Activated CD8-positive, alpha-beta T cell treated with anti-CD3 and anti-CD28 coated beads, Interleukin-2, amount 10 ng/mL, durations not matched to agents 7 days and 5 days (primary cell): ENCODE results near the gene LUZP1. TPM values are rescaled to one million over a fixed set of nuclear protein-coding genes. Genes with fewer than 3 reads are reported as not detected.

Experiments
- ATAC-seq: fragments of 150-1000 bp; cut with Tn5 transposase; one replicate; pipeline ENCODE4 v1.10.0; 2021; ENCODE audit warnings: moderate library complexity
- CTCF ChIA-PET: fragments of 350-600 bp; sonication (Branson Sonifier 250); formaldehyde crosslinking; loops from one replicate; lab custom pipeline; 2021; ENCODE audit warnings: antibody characterized with exemption; lab: Charles Lee
- POLR2A ChIA-PET: fragments of 350-600 bp; sonication (Branson Sonifier 250); formaldehyde crosslinking; loops from one replicate; lab custom pipeline; 2021; ENCODE audit warnings: antibody characterized with exemption; lab: Charles Lee
- DNase-seq: peaks from one replicate; pipeline ENCODE4 v3.0.0-alpha.2; 2020
- H3K27ac Mint-ChIP-seq: one replicate; pipeline ENCODE4 v1.8.0; 2021; ENCODE audit warnings: mild to moderate bottlenecking, mixed read lengths
- H3K27me3 Mint-ChIP-seq: one replicate; pipeline ENCODE4 v1.8.0; 2021; ENCODE audit warnings: low read depth, mixed read lengths
- H3K36me3 Mint-ChIP-seq: one replicate; pipeline ENCODE4 v1.8.0; 2021; ENCODE audit warnings: low read depth, mixed read lengths
- H3K4me1 Mint-ChIP-seq: one replicate; pipeline ENCODE4 v1.8.0; 2021; ENCODE audit warnings: low read depth, mixed read lengths
- H3K4me3 Mint-ChIP-seq: one replicate; pipeline ENCODE4 v1.8.0; 2021; ENCODE audit warnings: mild to moderate bottlenecking, mixed read lengths
- H3K9me3 Mint-ChIP-seq: one replicate; pipeline ENCODE4 v1.8.0; 2022; ENCODE audit warnings: mixed read lengths; ENCODE audit not compliant: insufficient read depth
- total RNA-seq, 2 experiments: library from RNA; stranded (reverse); gene quantifications; one replicate each; pipeline ENCODE4 v1.2.3, GENCODE V29; 2021

LUZP1 gene
- total RNA-seq, 2 experiments from 2014 or later, result 15.2 to 16.0 TPM

DNA sequence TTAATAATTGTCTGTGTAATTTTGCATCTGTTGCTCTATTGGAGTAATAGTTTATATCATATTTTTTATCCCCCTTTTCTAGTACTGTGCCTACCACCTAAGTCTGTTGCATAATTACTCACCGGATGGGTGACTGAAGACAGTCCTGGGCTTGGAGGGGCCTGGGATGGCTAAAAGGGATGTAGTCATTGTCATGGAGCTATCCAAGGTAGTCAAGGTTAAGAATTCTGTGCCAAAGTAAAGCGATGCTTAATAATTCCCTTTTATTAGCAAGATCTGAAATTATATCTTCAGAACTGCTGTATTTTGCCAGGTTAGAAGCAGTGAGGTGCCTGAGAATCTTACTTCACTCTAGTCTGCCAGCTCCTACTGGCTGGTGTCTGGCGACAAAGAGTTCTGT is 87.8 kb downstream of the LUZP1 start:
- Mint-ChIP-seq H3K4me3 (no peak overlapping the region), H3K4me1 (no peaks in the 10 kb centered on the region), H3K9me3 (no peaks in the 10 kb centered on the region), H3K27me3 (no peaks in the 10 kb centered on the region), H3K36me3 (peaks cover 66% of the 10 kb centered on the region), H3K27ac (no peak overlapping the region)
- ChIA-PET CTCF (interaction anchor here (0.9 to 3.7 kb wide), 5 partner anchors 14 to 119 kb away, joined by 3 to 17 read pairs (median 5); no protein-coding TSS in a partner anchor), POLR2A (no interaction called here)
- ATAC-seq (no peak), DNase-seq (no peak)

DNA sequence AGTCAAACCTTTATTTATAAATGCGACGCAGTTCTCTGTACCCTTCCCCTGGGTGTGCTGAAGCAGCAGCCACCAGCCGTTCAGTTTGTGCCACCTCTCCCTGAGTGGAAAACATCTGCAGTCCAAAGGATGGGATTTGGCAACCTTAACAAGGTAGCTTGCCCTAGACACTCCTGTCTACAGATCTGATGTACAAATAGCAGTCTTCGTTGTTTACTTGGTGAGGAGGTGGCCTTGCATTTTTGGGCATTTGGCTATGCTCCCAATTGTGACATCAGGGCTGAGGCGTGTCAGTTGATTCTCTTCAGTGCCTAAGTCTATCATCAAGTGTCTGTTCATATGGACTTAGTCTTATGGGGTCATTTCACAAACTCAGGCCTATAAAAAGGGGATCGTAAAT is 89.6 kb downstream of the LUZP1 start:
- Mint-ChIP-seq H3K27me3 (no peaks in the 10 kb centered on the region), H3K4me3 (no peak overlapping the region), H3K9me3 (no peaks in the 10 kb centered on the region), H3K4me1 (no peaks in the 10 kb centered on the region), H3K27ac (no peak overlapping the region), H3K36me3 (peaks cover 53% of the 10 kb centered on the region)
- CTCF ChIA-PET, result interaction anchor here (3.7 kb wide), 1 partner anchor 105 kb away, joined by 17 read pairs; no protein-coding TSS in a partner anchor
- no peak for ATAC-seq
- POLR2A ChIA-PET, result no interaction called here
- DNase-seq, result no peak

- H3K36me3 Mint-ChIP-seq, result peaks cover 50% of the 10 kb centered on the region
- ATAC-seq (no peak), DNase-seq (no peak)
- no peaks in the 10 kb centered on the region for H3K27me3 Mint-ChIP-seq
- no peak overlapping the region for H3K4me3 Mint-ChIP-seq
- no peaks in the 10 kb centered on the region for H3K9me3 Mint-ChIP-seq
- H3K27ac Mint-ChIP-seq, result no peak overlapping the region
- peaks cover 4% of the 10 kb centered on the region for H3K4me1 Mint-ChIP-seq
- ChIA-PET CTCF (interaction anchor here (0.6 to 1.0 kb wide), 2 partner anchors 22 to 25 kb away, joined by 3 to 5 read pairs; no protein-coding TSS in a partner anchor), POLR2A (no interaction called here)
These were observed 94.6 kb downstream of the LUZP1 start for GRCh38 chr1:23074012-23074411.

GRCh38 chr1:23069675-23070074 is 99.0 kb downstream of the LUZP1 start:
- no peaks in the 10 kb centered on the region for H3K27me3 Mint-ChIP-seq
- H3K9me3 Mint-ChIP-seq, result no peaks in the 10 kb centered on the region
- DNase-seq (no peak), ATAC-seq (no peak)
- H3K4me1 Mint-ChIP-seq, result peaks cover 4% of the 10 kb centered on the region
- ChIA-PET CTCF (interaction anchor here (1.0 to 1.2 kb wide), 2 partner anchors 22 to 115 kb away, joined by 4 read pairs; no protein-coding TSS in a partner anchor), POLR2A (no interaction called here)
- no peak overlapping the region for H3K4me3 Mint-ChIP-seq
- H3K36me3 Mint-ChIP-seq, result peaks cover 59% of the 10 kb centered on the region
- H3K27ac Mint-ChIP-seq, result no peak overlapping the region

DNA sequence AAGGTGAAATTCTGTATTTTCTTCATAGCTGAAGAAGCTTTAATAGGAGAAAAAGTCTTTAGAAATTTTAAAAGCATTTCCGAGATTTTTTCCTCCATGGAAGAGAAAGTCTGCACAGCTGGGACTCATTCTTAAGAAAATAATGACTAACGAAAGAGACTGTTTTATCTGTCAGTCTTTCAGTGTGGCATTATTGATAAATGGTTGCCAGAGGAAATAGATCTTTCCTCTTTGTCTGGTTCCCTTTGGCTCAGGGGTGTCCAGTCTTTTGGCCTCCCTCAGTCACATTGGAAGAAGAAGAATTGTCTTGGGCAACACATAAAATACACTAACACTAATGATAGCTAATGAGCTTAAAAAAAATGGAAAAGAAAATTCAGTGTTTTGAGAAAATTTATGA is 99.5 kb downstream of the LUZP1 start:
- ATAC-seq, result no peak
- Mint-ChIP-seq H3K27me3 (no peaks in the 10 kb centered on the region), H3K4me3 (no peak overlapping the region), H3K9me3 (no peaks in the 10 kb centered on the region), H3K27ac (no peak overlapping the region), H3K36me3 (peaks cover 63% of the 10 kb centered on the region), H3K4me1 (peaks cover 4% of the 10 kb centered on the region)
- ChIA-PET CTCF (interaction anchor here (1.0 to 1.2 kb wide), 2 partner anchors 22 to 115 kb away, joined by 4 read pairs; no protein-coding TSS in a partner anchor), POLR2A (no interaction called here)
- DNase-seq, result no peak

DNA sequence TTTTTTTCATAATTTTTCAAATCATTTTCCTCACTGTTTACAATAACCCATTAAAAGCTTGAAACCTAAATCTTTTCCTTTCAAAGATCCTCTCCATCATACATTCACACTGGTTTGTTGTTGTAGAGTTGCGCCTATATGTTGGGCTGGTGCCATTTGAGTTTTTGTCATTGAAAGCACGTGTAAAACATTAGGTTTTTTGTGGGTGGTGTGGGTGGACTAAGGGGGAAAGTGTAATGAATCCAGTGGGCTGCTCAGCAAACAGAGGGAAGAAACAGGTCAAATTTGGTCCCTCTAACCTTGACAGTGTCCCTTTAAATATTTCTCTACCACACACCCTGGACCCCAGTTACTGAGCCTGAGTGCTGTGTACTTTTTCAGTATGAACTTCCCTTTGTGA is 102.6 kb downstream of the LUZP1 start:
- H3K27ac Mint-ChIP-seq, result no peak overlapping the region

DNA sequence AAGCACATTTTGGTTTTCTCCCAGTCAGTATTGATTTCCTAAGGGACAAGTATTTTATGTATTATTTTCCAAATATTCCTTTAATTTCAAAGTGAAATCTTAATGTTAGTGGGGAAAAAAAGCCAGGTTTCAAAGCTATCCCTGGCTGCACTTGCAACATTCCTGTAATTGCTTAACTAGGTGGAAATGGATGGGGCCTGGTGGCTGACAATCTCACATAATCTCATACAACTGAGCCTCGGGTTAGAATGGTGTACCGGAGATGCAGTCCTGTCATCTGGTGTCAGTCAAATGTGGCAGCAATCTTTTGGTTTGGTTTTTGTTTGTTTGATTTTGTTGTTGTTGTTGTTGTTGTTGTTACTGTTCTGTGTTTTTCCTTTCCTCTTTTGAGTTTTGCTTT is 103.3 kb downstream of the LUZP1 start:
- ATAC-seq (no peak), DNase-seq (no peak)
- Mint-ChIP-seq H3K36me3 (peaks cover 53% of the 10 kb centered on the region), H3K4me1 (no peaks in the 10 kb centered on the region), H3K9me3 (no peaks in the 10 kb centered on the region), H3K4me3 (no peak overlapping the region), H3K27me3 (no peaks in the 10 kb centered on the region), H3K27ac (no peak overlapping the region)
- POLR2A ChIA-PET, result no interaction called here
- CTCF ChIA-PET, result interaction anchor here (0.6 kb wide), 1 partner anchor 112 kb away, joined by 3 read pairs; no protein-coding TSS in a partner anchor

More for the DNA sequence above, 102.6 kb downstream of the LUZP1 start:
- ATAC-seq, result no peak
- Mint-ChIP-seq H3K9me3 (no peaks in the 10 kb centered on the region), H3K4me3 (no peak overlapping the region), H3K36me3 (peaks cover 52% of the 10 kb centered on the region), H3K27me3 (no peaks in the 10 kb centered on the region), H3K4me1 (no peaks in the 10 kb centered on the region)
- DNase-seq, result no peak
- ChIA-PET CTCF (interaction anchor here (1.6 kb wide), 1 partner anchor 15 kb away, joined by 4 read pairs; no protein-coding TSS in a partner anchor), POLR2A (no interaction called here)

- H3K9me3 Mint-ChIP-seq, result no peaks in the 10 kb centered on the region
- H3K27me3 Mint-ChIP-seq, result no peaks in the 10 kb centered on the region
- peaks cover 48% of the 10 kb centered on the region for H3K36me3 Mint-ChIP-seq
- CTCF ChIA-PET, result interaction anchor here (1.5 to 1.9 kb wide), 2 partner anchors 10 to 122 kb away, joined by 5 read pairs; no protein-coding TSS in a partner anchor
- no peaks in the 10 kb centered on the region for H3K4me1 Mint-ChIP-seq
- H3K4me3 Mint-ChIP-seq, result no peak overlapping the region
- POLR2A ChIA-PET, result no interaction called here
- ATAC-seq (no peak), DNase-seq (no peak)
- no peak overlapping the region for H3K27ac Mint-ChIP-seq
These were observed 106.4 kb downstream of the LUZP1 start for GRCh38 chr1:23062271-23062670.

DNA sequence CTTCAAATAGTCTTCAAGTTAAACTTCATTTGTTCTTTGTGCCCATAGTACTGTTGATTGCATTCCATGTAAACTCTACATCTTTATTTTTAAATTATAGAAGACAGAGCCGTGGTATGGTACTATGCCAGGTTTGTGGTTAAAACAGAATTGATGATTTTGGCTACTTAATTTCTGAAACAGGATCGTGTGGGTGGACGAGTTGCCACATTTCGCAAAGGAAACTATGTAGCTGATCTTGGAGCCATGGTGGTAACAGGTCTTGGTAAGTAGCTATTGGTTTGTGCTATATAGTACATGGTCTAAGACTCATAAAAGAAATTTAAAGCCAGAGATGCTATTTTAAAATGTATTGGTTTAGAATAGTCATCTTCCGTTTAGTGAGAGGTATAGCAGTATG is 111.4 kb downstream of the LUZP1 start:
- ChIA-PET CTCF (no interaction called here), POLR2A (no interaction called here)
- H3K27me3 Mint-ChIP-seq, result no peaks in the 10 kb centered on the region
- ATAC-seq, result no peak
- H3K27ac Mint-ChIP-seq, result no peak overlapping the region
- no peak overlapping the region for H3K4me3 Mint-ChIP-seq
- H3K9me3 Mint-ChIP-seq, result no peaks in the 10 kb centered on the region
- no peak for DNase-seq
- H3K36me3 Mint-ChIP-seq, result peaks cover 49% of the 10 kb centered on the region
- no peaks in the 10 kb centered on the region for H3K4me1 Mint-ChIP-seq

DNA sequence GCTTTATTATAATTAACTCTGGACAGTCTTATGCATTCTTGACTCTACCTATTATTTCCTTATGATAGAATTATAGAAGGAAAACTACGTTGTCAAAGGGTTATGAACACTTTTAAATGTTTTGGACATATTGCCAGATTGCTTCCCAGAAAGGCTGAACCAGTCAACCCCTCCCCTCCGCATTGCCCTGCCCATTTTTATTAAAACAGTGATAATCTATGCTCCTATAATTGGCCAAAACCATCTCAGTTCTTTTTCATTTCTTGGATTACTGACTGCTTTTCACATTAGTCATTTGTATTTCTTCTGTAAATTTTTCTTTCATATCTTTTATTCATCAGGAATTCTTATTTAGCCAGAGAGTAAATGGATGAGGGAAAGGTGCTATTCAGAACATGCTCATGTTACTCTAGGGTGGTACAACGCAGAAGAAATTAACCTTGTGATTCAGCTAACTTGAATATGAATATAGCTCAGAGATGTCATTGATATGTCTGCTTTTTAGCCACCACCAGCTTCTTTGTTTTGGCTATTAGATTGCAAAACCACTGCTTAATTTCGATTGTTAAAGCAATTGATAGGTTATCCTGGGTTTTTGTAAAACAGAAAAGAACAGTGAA is 117.3 kb downstream of the LUZP1 start:
- ATAC-seq, result no peak
- H3K36me3 Mint-ChIP-seq, result peaks cover 24% of the 10 kb centered on the region
- no peaks in the 10 kb centered on the region for H3K27me3 Mint-ChIP-seq
- H3K4me1 Mint-ChIP-seq, result peaks cover 4% of the 10 kb centered on the region
- no peak overlapping the region for H3K27ac Mint-ChIP-seq
- POLR2A ChIA-PET, result no interaction called here
- CTCF ChIA-PET, result no interaction called here
- H3K9me3 Mint-ChIP-seq, result no peaks in the 10 kb centered on the region
- no peak for DNase-seq
- H3K4me3 Mint-ChIP-seq, result no peak overlapping the region

- H3K9me3 Mint-ChIP-seq, result no peaks in the 10 kb centered on the region
- H3K27me3 Mint-ChIP-seq, result no peaks in the 10 kb centered on the region
- no peak overlapping the region for H3K4me3 Mint-ChIP-seq
- peaks cover 18% of the 10 kb centered on the region for H3K36me3 Mint-ChIP-seq
- ChIA-PET POLR2A (no interaction called here), CTCF (interaction anchor here (1.3 kb wide), 1 partner anchor 9 kb away, joined by 3 read pairs; no protein-coding TSS in a partner anchor)
- H3K27ac Mint-ChIP-seq, result no peak overlapping the region
- DNase-seq, result no peak
- ATAC-seq, result no peak
- peaks cover 16% of the 10 kb centered on the region for H3K4me1 Mint-ChIP-seq
These were observed 118.5 kb downstream of the LUZP1 start for GRCh38 chr1:23050201-23050600.

DNA sequence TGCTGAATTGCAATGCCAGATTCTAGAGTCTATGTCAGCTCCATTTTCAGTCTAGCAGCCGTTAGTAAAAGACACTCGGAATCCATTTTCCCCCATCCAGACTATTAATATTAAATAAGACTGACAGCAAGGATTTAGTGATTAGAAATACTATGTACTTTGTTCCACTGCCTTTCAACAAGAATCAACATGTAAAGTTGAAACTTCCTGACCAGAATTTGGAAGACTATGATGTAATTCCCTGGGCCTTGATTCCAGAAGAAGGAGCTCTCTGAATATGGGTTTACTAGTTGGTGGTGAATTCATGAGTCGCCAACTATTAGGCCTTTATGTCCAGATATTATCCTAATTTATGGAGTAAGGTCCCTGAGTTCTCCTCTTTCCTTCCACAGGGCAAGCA is 124.6 kb downstream of the LUZP1 start:
- no peak for ATAC-seq
- Mint-ChIP-seq H3K4me1 (peaks cover 25% of the 10 kb centered on the region), H3K27ac (no peak overlapping the region), H3K36me3 (peaks cover 10% of the 10 kb centered on the region), H3K27me3 (no peaks in the 10 kb centered on the region), H3K4me3 (no peak overlapping the region), H3K9me3 (no peaks in the 10 kb centered on the region)
- DNase-seq, result no peak
- ChIA-PET CTCF (interaction anchor here (3.5 kb wide), 1 partner anchor 12 kb away, joined by 9 read pairs; no protein-coding TSS in a partner anchor), POLR2A (no interaction called here)
